ENCODE data around the gene HAP1.

The HAP1 gene

GRCh38 chr17:41775394-41776226 is 41.2 kb upstream of the HAP1 start:
- H3K4me3 ChIP-seq (replicated peaks; ENCODE audit: low read depth, low read length) = no peak overlapping the region
- DNase-seq (ENCODE audit: extremely low read depth, low read depth) = no peak
- TF ChIP-seq, protein P1, sequence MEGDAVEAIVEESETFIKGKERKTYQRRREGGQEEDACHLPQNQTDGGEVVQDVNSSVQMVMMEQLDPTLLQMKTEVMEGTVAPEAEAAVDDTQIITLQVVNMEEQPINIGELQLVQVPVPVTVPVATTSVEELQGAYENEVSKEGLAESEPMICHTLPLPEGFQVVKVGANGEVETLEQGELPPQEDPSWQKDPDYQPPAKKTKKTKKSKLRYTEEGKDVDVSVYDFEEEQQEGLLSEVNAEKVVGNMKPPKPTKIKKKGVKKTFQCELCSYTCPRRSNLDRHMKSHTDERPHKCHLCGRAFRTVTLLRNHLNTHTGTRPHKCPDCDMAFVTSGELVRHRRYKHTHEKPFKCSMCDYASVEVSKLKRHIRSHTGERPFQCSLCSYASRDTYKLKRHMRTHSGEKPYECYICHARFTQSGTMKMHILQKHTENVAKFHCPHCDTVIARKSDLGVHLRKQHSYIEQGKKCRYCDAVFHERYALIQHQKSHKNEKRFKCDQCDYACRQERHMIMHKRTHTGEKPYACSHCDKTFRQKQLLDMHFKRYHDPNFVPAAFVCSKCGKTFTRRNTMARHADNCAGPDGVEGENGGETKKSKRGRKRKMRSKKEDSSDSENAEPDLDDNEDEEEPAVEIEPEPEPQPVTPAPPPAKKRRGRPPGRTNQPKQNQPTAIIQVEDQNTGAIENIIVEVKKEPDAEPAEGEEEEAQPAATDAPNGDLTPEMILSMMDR (IDR thresholded peaks at IDR 0.05; ENCODE audit: low read depth, low read length, missing control alignments) = no peak

DNA sequence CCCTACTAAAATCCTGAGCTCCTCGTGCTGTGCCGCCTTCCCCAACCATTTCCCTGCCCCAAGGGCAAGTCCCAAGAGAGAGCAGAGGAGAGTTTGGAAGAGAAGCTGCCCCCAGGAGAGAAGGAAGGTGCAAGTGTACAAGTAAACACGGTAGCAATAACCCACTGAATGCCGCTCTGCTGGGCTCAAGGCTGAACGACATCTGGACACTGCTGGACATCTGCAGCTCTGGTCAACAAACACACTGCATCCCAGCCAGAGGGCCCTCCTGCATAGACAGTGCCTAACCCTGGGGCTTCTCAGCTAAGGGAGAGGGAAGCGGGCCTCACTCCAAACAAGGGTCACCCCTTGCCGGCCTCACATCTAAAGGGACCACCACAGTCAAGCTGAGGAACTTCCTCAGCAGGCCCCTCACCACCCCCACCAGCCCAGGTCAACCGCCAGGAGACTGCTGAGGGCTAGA is 39.3 kb upstream of the HAP1 start:
- TF ChIP-seq, protein P1 (IDR thresholded peaks at IDR 0.05; ENCODE audit: low read depth, low read length, missing control alignments) = no peak
- no peak overlapping the region for H3K4me3 ChIP-seq (replicated peaks; ENCODE audit: low read depth, low read length)
- DNase-seq (ENCODE audit: extremely low read depth, low read depth) = no peak

GRCh38 chr17:41773190-41773588 is 38.7 kb upstream of the HAP1 start:
- TF ChIP-seq, protein P1 (IDR thresholded peaks at IDR 0.05; ENCODE audit: low read depth, low read length, missing control alignments) = no peak
- H3K4me3 ChIP-seq (replicated peaks; ENCODE audit: low read depth, low read length) = no peak overlapping the region
- DNase-seq (ENCODE audit: extremely low read depth, low read depth) = peak; percentile 71

- H3K4me3 ChIP-seq (replicated peaks; ENCODE audit: low read depth, low read length) = no peak overlapping the region
- TF ChIP-seq, protein P1 (IDR thresholded peaks at IDR 0.05; ENCODE audit: low read depth, low read length, missing control alignments) = no peak
- no peak for DNase-seq (ENCODE audit: extremely low read depth, low read depth)
Measured at GRCh38 chr17:41772586-41773189, 38.2 kb upstream of the HAP1 start.

DNA sequence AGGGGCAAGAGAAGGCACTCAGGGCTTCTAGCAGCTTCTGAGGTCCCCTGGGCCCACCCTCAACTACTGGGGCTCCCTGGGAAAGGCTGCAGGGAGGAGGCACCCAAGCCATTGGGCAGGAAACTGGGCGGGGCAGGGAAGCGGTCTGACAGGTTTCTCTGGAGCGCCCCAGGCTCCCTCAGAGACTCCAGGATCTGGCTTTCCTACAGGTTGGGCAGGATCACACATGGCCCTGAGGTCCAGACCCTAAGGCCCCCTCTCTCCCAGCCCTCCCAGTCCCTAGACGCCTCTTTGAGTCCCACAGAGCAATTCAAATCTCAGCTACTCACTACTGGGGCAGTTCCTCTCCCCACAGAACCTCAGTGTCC is 37.8 kb upstream of the HAP1 start:
- H3K4me3 ChIP-seq (replicated peaks; ENCODE audit: low read depth, low read length) = no peak overlapping the region
- TF ChIP-seq, protein P1 (IDR thresholded peaks at IDR 0.05; ENCODE audit: low read depth, low read length, missing control alignments) = no peak
- DNase-seq (ENCODE audit: extremely low read depth, low read depth) = no peak

DNA sequence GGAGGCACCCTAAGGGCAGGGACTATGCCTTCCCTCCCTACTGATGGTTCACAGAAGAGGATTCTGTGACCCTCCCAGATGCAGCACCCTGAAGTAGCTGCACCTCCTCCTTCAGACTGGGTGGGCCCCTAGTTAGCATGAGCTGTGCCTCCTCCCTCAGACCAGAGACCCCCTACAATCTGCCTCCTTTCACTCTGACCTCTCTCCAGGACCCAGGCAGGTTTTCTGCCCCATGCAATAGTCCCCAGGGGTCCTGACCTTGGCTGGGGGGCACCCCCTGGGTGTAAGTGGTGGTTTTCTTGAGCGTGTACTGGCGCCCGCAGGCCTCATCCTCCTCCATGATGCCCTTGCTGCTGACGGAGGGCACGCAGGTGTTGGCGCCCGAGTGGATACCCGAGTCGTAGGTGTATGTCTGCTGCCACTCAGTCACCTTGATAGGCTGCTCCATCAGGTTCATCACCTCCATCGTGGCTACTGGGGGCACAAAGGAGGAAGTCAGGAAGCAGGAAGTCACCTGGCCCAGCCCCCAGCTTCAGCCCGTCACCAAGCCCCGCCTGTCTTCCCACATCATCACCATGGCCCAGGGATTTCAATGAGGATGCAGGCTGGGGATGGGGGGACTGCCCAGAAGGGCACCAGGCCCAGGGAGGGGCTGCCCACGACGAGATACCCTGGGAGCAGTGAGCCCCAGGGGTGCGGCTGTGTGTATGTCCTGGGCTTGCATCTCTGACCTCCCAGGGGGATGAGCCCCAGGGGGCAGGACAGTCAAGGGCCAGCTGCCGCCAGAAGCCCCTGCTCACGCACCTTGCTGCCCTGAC is 37.2 kb upstream of the HAP1 start:
- TF ChIP-seq, protein P1 (IDR thresholded peaks at IDR 0.05; ENCODE audit: low read depth, low read length, missing control alignments) = no peak
- DNase-seq (ENCODE audit: extremely low read depth, low read depth) = no peak
- H3K4me3 ChIP-seq (replicated peaks; ENCODE audit: low read depth, low read length) = no peak overlapping the region

Data from HFF-Myc (cell line).